Skin of body (tissue), 2 donors: Measurements from ENCODE around the gene MYH11. TPM values are rescaled to one million over a fixed set of nuclear protein-coding genes. Genes with fewer than 3 reads are reported as not detected.
A peak's percentile ranks its signal among the peaks of the same experiment; 100 is the strongest.
"Not testable (repeated sequence)": the region's sequence is repeated elsewhere in the genome, so short reads cannot be mapped to it uniquely, and the experiment has no call there.

ENCODE experiments used
- DNase-seq: peaks from one replicate; lab custom pipeline; 2025; lab: John Stamatoyannopoulos, UW
- total RNA-seq: library from RNA; depleted of rRNA; stranded (reverse); fragments of >200 nt; gene quantifications from one replicate; pipeline ENCODE4 v1.2.3, GENCODE V29; 2014

The MYH11 gene
- total RNA-seq, 1 donor from 2014 or later: 23.3 TPM

DNA sequence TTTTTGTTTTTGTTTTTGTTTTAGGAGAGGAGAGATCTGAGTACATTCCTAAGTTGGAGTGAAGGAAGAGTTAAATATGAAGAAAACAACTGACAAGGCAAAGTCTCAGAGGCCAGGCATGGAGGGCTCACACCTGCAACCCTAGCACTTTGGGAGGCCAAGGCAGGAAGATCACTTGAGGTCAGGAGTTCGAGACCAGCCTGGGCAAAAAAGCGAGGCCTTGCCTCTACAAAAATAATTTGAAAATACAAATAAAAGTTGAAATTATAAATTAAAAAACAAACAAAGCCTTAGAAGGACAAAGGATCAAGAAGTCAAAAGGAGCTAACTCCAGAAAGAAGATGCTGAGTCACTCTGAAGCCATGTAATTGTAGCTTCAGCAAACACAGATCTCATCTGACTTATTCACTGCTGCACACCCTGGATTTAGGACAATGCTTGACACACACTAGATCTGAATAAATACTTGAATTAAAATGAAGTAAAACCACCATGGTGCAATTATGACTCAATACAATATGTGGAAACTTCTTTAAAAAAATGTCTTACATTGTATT is 22.5 kb upstream of the MYH11 start:
- no peak for DNase-seq

DNA sequence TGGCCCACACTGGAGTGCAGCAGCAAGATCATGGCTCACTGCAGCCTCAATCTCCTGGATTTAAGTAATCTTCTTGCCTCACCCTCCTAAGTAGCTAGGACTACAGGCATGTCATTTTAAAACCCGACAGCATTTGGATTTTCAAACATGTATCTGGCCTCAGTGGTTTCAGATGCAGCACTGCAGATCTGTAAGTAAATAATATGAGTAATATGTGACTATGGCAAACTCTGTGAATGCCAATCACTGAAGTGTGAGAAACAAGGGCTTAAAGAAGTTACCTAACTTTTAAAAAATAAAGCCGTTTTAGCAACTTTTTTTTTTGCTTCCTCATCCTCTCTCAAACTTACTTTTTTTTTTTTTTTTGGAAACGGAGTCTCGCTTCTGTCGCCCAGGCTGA is 19.7 kb upstream of the MYH11 start:
- no peak for DNase-seq

DNA sequence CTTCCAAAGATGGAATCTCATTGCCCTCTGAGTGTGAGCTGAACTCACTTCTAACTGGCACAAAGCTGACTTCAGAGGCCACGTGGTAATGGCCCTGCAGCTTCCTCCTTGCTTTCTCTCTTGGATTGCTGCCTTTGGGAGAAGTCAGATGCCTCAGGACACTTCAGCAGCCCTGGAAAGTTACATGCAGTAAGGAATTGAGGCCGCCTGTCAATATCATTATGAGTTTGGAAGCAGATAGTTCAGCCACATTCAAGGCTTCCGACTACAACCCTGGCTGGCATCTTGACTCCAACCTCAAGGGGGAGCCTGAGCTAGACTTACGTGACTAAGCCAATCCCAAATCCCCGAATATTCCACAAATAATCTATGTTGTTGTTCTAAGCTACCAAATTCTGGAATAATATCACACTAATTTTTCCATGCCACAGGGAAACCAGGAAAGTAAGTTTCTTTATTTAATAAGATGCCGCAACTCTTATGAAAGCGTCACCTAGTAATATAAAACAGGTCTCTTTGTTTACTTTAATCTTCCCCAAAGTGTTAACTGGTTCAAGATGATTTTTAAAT is 18.0 kb upstream of the MYH11 start:
- peak; percentile 33 for DNase-seq

DNA sequence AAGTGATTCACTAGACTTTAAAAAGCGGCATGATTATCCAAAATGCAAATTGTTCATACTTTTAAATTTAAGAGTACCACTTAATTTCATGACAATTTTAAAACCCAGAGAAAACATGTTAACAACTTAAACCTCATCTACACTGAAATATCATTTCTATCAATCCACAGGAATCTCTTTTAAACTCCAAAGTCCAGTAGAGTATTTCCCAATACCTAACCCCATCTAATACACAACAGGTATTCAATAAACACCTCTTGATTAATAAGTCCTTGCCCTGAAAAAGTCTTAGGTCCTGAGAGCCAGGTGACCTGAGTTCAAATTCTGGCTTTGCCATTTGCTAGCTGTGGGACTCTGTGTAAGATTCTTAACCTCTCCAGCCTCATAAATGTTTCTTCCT is 16.9 kb upstream of the MYH11 start:
- DNase-seq: no peak

DNA sequence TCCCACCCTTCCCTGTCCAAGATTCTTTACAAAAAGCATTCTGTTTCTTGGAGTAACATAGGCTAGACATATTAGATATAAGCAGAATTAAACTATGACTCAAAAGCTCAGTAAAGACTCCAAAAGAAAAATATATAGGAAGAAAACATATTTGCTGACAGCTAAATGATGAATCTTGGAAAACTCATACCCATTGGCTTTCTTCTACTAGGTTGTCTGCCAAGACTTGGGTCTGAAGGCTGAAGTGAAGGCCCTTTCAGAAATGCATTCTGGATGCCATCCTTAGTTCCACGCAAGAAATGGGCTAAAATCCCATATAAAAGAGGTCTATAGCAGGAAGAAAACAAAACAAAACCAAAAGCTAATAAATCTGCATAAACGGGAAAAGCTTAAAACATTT is 16.5 kb upstream of the MYH11 start:
- DNase-seq: no peak

DNA sequence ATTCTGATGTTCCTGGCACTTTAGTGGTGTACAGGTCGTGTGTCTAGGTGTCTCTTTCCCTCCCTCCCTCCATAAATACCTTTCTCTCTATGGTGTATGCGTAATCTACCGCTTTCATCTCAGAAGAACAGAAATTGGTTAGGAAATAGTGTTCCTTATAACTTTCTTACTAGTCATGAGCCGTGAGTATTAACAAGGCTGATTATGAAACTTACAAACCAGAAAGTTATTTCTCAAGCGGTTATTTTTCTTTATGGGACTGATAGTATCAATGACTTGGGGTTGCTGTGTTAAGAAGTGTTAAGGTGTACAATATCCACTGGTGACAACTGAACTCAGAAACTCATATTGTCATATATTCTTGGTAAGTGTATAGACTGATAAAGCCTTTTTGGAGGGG is 13.2 kb upstream of the MYH11 start:
- DNase-seq: no peak

DNA sequence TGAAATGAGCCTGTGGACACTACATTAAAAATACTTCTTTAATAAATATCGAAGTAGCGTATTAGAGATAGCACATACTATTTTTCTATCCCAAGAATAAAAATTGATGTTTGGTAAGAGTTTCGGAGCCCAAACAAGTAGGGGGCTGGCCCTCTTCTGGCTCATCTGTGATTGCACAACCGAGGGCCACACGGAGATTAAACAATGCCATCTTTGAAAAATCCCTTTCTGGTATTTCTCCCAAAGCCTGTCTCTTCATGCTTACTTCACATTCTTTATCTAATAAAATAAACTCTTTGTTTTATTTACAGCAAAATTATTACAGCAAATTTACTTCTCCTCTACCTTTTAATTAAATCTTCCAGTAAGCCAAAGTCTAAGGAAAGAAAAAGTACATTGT is 9.6 kb upstream of the MYH11 start:
- DNase-seq: no peak

DNA sequence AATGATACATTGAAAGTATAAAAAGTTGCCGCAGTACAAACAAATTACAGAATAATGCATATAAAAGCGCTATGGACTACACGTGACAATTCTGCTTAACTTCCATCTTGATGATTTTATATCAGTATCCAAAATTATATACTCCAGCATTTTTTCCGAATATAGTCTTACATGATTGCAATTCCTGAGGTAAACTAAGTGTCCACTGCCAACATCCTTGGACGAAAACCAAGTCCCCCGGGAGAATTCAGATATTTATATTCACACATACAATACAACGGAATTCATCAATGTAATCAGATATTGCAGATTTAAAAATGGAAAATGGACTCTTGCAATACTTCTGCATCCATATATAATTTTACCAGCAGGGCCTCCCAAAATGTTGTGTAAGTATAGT is 8.9 kb upstream of the MYH11 start:
- DNase-seq: peak; percentile 71

DNA sequence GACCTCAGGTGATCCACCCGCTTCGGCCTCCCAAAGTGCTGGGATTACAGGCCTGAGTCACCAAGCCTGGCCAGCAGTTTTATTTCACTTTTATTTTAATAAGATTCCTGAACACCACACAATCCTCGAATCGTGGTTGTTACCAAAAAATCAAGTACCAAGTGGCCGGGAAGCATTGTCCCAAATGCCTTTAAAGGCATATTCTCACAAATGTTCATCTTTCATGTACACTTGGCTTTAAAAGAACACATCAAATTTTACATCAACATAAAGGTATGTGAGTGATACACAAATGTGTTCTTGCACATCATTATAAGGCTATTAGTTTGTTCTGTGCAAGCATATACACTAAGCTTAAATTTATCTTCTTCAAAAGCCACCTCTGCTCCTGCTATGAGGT is 8.1 kb upstream of the MYH11 start:
- DNase-seq: no peak

DNA sequence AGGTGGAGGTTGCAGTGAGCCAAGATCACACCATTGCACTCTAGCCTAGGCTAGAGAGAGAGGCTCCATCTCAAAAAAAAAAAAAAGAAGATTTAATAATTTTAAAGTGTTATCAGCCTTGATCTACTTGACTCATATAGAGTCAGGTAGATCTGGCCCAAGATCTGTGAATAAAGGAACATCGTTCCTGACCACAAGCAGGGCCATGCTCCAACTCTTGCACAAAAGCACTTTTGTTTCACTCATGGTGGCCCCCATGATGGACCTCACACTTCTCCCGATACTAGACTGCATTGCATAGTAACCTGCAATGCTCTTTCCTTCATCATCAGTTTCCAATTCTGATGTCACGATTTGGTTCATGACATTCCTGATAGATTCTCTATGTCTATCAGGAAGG is 5.2 kb upstream of the MYH11 start:
- no peak for DNase-seq

DNA sequence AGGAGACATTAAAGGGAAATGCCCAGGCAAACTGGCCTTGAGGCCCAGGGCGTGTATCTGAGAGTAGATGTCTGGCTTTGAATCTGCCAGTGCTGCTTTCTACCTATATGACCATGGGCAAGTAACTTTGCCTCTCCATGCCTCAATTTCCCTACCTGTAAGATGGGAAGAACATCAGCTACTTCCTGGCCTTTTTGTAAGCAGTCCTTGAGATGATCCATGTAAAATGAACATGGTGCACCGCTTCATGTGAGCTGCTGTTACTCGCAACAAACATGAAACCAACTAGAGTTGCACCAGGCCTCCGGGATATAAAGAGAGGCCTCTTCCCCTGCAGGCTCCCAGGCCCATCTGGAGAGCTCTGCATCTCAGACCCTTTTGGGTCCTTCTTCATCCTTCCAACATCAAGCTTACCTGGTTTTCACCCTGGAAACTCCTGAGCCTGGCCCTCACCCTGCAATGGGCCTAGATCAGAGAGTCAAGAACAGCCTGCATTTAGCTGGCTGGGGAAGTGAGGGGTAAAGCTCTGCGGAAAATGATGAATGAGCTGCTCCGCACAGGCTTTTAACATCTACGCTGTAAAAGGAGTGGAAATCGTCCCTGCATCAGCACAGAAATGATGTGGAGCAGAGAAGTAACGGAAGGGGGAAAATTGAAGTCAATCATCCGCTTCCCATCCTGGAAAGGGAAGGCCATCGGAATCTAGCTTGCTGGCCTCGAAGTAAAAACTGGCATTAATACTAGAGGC is 2.3 kb upstream of the MYH11 start:
- no peak for DNase-seq

DNA sequence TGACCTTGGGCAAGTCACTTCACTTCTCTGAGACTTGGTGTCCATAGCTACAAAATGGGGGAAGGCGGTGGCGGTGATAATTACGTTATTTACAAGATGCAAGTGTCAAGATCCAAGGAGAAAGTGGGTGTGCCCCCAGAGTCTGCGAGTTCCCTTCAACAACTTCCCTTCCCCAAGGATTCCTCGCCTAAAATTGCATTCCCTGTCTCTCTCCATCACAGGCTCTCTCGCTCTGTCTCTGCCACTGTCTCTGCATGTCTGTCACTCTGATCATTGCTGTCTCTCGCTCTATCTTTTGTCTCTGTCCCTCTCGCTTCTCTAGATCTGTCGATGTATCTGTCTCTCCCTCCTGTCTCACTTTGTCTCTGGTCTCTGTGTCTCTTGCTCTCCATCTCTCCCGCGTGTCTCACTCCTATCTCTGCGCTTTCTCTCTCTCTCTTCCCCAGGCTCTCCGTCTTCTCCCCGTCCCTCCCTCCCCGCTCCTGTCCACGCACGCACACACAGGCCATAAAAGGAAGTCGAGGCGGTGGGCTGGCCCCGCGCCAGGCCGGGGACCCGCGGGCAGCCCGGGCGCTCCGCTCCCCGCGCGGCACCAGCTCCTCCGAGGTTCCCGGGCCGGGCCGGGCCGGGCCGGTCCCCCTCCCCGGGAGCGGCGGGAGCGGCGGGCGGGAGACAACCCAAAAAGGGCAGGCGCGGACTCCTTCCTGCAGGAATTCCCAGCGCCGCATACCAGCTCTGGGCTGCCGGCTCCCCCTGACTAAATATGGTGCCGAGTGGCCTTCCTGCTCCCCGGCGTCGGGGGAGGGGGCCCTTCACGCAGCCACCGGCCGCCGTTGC is 1.1 kb upstream of the MYH11 start:
- DNase-seq: no peak

DNA sequence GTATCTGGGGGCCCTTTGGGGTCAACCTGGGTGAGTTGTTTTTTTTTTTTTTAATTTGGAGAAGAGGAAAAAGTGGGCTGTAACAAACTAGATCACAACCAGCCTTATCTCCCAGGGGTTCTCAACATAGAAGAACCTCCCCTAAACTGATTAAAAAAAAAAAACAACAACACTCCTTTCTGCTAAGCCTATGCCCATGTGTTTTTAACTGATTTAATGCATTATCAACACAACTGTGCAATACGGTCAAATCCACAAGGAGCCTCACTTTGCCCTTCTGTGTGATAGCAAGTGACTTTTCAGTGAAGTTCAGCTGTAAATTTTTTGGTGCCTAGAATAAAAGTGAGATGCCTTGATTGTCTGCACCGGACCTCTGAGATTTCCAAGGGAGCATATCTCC is 646 bp downstream of the MYH11 start:
- no peak for DNase-seq

DNA sequence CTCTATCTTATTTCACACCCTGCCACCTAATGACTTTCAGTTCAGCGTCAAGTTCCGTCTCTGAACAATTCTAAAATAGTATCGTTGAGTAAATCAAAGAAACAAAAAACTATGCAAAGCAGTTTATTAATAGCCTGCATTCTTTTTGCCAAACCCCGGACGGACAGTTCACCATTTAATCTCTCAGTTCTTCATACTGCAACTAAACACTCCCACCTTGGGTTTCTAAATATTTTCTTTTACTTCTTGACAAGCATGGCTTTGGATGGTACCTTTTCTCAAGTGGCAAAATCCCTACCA is 1.2 kb downstream of the MYH11 start:
- no peak for DNase-seq

DNA sequence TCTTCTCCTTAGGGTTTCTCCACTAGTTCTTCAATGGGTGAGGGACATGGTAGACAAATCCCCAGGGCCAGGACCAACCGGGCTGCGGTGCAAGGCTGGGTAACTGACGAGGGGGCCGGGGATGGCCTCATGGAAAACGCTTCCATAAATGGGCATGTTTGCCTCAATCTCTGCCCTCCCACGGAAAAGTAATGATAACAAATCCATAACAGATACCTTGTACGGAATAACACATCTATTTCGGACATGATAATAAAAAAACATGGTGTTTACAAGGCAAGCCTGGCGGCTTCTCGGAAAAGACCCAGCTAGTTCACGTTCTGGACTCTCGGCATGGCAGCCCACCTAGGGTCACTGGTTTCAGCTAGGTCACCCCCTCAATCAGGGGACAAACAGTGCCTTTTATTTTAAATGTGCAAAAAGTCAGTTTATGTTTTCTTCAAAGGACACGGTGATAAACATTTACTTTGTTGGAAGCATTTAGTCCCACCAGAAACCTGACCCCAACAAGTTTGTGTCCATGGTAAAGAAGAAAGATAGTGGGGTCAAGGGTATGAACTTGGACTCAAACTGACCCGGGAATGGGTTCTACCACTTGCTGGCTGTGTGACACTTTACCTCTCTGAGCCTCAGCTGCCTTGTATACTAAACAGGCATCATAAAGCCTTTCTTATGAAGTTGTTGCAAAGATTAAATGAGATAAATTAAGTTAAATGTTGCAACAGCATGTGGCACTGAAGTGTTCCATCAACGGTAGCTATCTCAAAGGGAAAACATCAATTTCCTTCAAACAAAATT is 1.7 kb downstream of the MYH11 start:
- DNase-seq: no peak

DNA sequence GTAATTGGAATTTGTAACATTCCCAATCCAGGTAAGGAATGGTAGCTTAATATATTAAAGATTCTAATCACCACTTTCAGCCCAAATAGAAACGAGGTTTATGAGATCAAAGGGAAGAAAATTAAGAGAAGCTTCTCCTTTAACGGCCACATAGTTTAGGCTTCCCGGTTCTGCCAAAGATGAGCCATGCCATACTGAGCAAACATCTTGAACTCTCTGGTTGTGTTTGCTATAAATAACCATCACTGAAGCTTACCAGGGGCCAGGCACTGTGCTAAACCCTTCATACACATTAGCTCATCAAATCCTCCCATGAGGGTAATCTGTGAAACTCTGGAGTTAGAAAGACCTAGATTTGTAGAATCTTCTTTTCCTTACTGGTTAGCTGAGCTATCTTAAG is 2.8 kb downstream of the MYH11 start:
- DNase-seq: no peak

DNA sequence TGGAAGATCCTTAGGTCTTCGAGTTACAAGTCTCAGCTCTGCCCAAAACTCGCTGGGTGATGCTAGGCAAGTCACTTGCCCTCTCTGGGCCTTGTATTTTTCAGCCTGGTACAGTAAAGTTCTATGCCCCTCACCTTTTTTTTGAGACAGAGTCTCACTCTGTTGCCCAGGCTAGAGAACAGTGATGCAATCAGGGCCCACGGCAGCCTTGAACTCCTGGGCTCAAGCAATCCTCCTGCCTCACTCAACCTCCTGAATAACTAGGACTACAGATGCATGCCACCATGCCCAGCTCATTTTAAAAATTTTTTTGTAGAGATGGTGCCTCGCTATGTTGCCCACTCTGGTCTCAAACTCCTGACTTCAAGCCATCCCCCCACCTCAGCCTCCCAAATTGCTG is 3.8 kb downstream of the MYH11 start:
- no peak for DNase-seq

DNA sequence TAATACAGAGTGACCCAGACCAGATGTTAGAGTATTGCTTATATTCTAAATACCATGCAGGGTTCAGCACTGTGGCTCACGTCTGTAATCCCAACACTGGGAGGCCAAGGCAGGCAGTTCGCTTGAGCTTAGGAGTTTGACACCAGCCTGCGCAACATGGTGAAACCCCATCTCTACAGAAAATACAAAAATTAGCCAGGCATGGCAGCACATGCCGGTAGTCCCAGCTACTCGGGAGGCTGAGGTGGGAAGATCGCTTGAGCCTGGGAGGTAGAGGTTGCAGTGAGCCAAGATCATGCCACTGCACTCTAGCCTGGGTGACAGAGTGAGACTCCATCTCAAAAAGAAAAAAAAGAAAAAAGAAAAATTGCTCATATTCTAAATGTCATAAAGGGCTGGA is 6.3 kb downstream of the MYH11 start:
- DNase-seq: not testable (repeated sequence)

DNA sequence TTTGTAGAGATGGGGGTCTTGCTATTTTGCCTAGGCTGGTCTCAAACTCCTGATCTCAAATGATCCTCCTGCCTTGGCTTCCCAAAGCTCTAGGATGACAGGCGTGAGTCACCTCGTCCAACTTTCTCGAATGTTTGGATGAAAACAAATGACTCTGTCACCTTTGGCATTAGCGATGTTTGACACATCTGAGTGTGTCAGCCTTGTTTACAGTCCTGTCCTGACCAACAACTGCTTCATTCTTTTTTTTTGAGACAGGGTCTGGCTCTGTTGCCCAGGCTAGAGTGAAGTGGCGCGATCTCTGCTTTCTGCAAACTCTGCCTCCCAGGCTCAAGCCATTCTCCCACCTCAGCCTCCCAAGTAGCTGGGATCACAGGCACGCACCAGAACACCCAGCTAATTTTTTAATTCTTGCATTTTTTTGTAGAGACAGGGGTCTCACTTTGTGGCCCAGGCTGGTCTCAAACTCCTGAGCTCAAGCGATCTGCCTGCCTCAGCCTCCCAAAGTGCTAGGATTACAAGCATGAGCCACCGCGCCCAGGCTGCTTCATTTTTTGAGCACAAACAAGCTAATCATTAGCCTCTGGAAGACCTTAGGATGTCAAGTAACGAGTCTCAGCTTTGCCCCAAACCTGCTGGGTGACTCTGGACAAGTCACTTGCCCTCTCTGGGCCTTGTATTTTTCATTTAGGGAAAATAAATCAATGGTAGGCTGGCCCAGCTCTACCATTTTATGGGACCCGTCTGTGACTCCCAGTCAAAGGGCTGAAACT is 7.4 kb downstream of the MYH11 start:
- no peak for DNase-seq

DNA sequence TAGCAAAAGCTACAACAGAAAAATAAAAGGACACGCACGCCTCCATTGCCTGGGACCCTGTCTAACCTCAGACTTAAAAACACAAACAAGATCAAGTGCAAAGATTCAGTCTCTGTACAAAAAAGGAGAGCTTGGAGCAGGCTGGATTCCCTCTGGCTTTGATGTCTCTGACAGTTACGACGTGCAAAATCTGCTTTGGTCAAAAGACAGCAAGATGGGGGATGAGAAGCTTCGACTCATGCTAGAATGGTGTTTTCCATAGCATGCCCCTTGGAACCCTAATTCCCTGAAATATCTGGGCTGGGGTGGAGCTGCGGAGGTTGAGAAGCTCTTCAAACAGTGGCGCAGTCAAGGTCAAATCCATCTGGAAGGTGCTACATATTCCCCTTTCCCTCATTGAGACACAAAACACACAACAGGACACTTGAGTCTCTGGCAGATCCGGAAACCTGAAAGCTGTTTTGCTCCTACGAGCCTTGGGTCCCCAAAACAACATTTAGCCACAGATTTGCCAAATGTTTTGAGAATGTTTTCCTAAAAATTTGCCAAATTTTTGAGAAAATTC is 9.1 kb downstream of the MYH11 start:
- no peak for DNase-seq

DNA sequence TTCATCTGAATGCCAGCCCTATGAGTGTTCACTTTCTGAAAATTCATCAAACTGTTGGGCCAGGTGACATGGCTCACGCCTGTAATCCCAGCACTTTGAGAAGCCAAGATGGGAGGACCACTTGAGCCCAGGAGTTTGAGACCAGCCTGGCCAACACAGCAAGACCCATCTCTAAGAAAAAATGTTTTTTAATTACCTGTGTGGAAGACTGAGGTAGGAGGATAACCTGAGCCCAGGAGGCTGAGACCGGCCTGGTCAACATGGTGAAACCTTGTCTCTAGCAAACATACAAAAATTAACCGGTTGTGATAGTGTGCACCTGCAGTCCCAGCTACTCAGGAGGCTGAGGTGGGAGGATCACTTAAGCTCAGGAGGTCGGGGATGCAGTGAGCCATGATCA is 10.3 kb downstream of the MYH11 start:
- no peak for DNase-seq
